HepG2 (cell line): Measurements from ENCODE around the gene DPCD. TPM values are rescaled to one million over a fixed set of nuclear protein-coding genes. Genes with fewer than 3 reads are reported as not detected.

ENCODE experiments used
- ATAC-seq: fragments of 200-7000 bp; cut with Tn5 transposase; 3 replicates; pipeline ENCODE4 v1.9.1; 2020; ENCODE audit warnings: mild to moderate bottlenecking, moderate library complexity
- BruUV-seq: library from RNA; stranded (reverse); fragments of 400-500 nt; replicated peaks from 2 replicates; lab custom pipeline; 2021; lab: Mats Ljungman, UMichigan
- CTCF ChIA-PET: fragments of 300-600 bp; formaldehyde crosslinking; extraction: SDS; loops from one replicate; lab custom pipeline; 2021; ENCODE audit warnings: low total read pairs, inconsistent platforms, low intra/inter-chr PET ratio; lab: Yijun Ruan, JAX
- POLR2A ChIA-PET: fragments of 350-600 bp; sonication (Branson Sonifier 250); formaldehyde crosslinking; loops from one replicate; lab custom pipeline; 2020; ENCODE audit warnings: antibody characterized with exemption, inconsistent platforms; lab: Yijun Ruan, JAX
- DNase-seq: peaks from one replicate; pipeline ENCODE4 v3.0.0-alpha.2; 2015; ENCODE audit warnings: low spot score
- FAIRE-seq: peaks from 3 replicates; lab custom pipeline; 2011; peaks lifted over from hg19 to GRCh38; lab: Jason Lieb, UNC
- H2AFZ ChIP-seq: one replicate; pipeline ENCODE4 v1.6.1; 2011; ENCODE audit warnings: low read length, inconsistent platforms
- H3K27ac ChIP-seq: fragments of 300-600 bp; 3 replicates; pipeline ENCODE4 v1.8.0; 2011; ENCODE audit warnings: mixed run types, mild to moderate bottlenecking, mixed read lengths, low read length, inconsistent platforms; ENCODE audit not compliant: insufficient read depth; ENCODE audit errors: extremely low read length
- H3K27me3 ChIP-seq, 2 experiments: fragments of 200-600 bp in 1 of 2; 2 replicates in 1 of 2; 3 replicates in 1 of 2; pipeline versions ENCODE4 v1.6.0 to v1.8.0; 2011; ENCODE audit warnings: low read length in 2 of 2, mild to moderate bottlenecking in 2 of 2, moderate library complexity in 2 of 2, inconsistent platforms in 1 of 2; ENCODE audit not compliant: insufficient read depth in 2 of 2, control insufficient read depth in 1 of 2
- H3K36me3 ChIP-seq, 2 experiments: fragments of 200-600 bp in 1 of 2; replicated peaks in 1 of 2; 2 replicates in 1 of 2; 3 replicates in 1 of 2; pipeline versions ENCODE4 v1.5.1 to v1.8.0; 2011; ENCODE audit warnings: low read length in 2 of 2, inconsistent platforms in 1 of 2; ENCODE audit not compliant: insufficient read depth in 2 of 2, control insufficient read depth in 1 of 2
- H3K4me1 ChIP-seq: 2 replicates; pipeline ENCODE4 v1.5.1; 2012; ENCODE audit warnings: low read length, inconsistent platforms; ENCODE audit not compliant: insufficient read depth
- H3K4me2 ChIP-seq: 2 replicates; pipeline ENCODE4 v1.6.0; 2011; ENCODE audit warnings: low read depth, low read length, inconsistent platforms
- H3K4me3 ChIP-seq, 3 experiments: fragments of 200-600 bp in 1 of 3; sonication (generic), shearing (Covaris generic) in 1 of 3; replicated peaks in 1 of 3; 2 replicates each; pipeline ENCODE4 v1.5.1; 2011 to 2016; ENCODE audit warnings: low read length in 3 of 3, inconsistent platforms in 2 of 3, low read depth in 2 of 3, mild to moderate bottlenecking in 2 of 3, control low read depth in 1 of 3, mixed read lengths in 1 of 3; ENCODE audit not compliant: insufficient read depth in 1 of 3
- H3K79me2 ChIP-seq: one replicate; pipeline ENCODE4 v1.6.1; 2011; ENCODE audit warnings: low read length, inconsistent platforms; ENCODE audit not compliant: insufficient read depth
- H3K9ac ChIP-seq: 2 replicates; pipeline ENCODE4 v1.6.0; 2011; ENCODE audit warnings: mild to moderate bottlenecking, low read depth, low read length, inconsistent platforms; ENCODE audit not compliant: insufficient read depth
- H3K9me3 ChIP-seq: 2 replicates; pipeline ENCODE4 v1.5.1; 2012; ENCODE audit warnings: mild to moderate bottlenecking, low read length
- H4K20me1 ChIP-seq: 2 replicates; pipeline ENCODE4 v1.6.0; 2011; ENCODE audit warnings: inconsistent platforms, mild to moderate bottlenecking, low read length, moderate library complexity; ENCODE audit not compliant: insufficient read depth
- GTF2F1 ChIP-seq: fragments of 150-350 bp; IDR thresholded peaks from 2 replicates; pipeline ENCODE4 v1.6.1; 2014; ENCODE audit warnings: low read length
- HDAC6 ChIP-seq: fragments of 200-600 bp; sonication (generic); IDR thresholded peaks from 2 replicates; pipeline ENCODE4 v1.7.0; 2017; ENCODE audit warnings: mild to moderate bottlenecking, antibody characterized with exemption, low read length, low read depth
- KDM5B ChIP-seq: sonication (generic); formaldehyde crosslinking; IDR thresholded peaks from 2 replicates; pipeline ENCODE4 v1.4.0; 2020; ENCODE audit warnings: missing genetic modification reagents, mild to moderate bottlenecking, borderline replicate concordance
- MXI1 ChIP-seq: IDR thresholded peaks from 3 replicates; pipeline ENCODE4 v1.6.1; 2012; ENCODE audit warnings: low read depth, low read length, inconsistent platforms, borderline replicate concordance
- SMYD3 ChIP-seq: sonication (generic); formaldehyde crosslinking; IDR thresholded peaks from 2 replicates; pipeline ENCODE4 v1.8.1; 2023; ENCODE audit warnings: mild to moderate bottlenecking, missing genetic modification reagents
- SNRNP70 ChIP-seq: fragments of 200-400 bp; formaldehyde crosslinking; IDR thresholded peaks from 2 replicates; pipeline ENCODE4 v1.6.1; 2017; ENCODE audit warnings: mild to moderate bottlenecking, low read depth, low read length, moderate library complexity
- SP140L ChIP-seq: sonication (generic); formaldehyde crosslinking; IDR thresholded peaks from 2 replicates; pipeline ENCODE4 v1.4.0; 2020; ENCODE audit warnings: missing genetic modification reagents, borderline replicate concordance
- ZNF343 ChIP-seq: sonication (generic); formaldehyde crosslinking; IDR thresholded peaks from 2 replicates; pipeline ENCODE4 v1.4.0; 2020; ENCODE audit warnings: mild to moderate bottlenecking, missing genetic modification reagents
- ZNF431 ChIP-seq: sonication (generic); formaldehyde crosslinking; IDR thresholded peaks from 2 replicates; pipeline ENCODE4 v1.9.0; 2022; ENCODE audit warnings: missing genetic modification reagents, low read depth, mild to moderate bottlenecking, borderline replicate concordance
- ZNF44 ChIP-seq: sonication (generic); formaldehyde crosslinking; IDR thresholded peaks from 2 replicates; pipeline ENCODE4 v1.5.1; 2020; ENCODE audit warnings: mild to moderate bottlenecking, missing genetic modification reagents
- ZNF530 ChIP-seq: sonication (generic); formaldehyde crosslinking; IDR thresholded peaks from 2 replicates; pipeline ENCODE4 v1.5.0; 2020; ENCODE audit warnings: low read depth, mild to moderate bottlenecking, missing genetic modification reagents
- ZNF598 ChIP-seq: sonication (generic); formaldehyde crosslinking; IDR thresholded peaks from 2 replicates; pipeline ENCODE4 v1.5.1; 2020; ENCODE audit warnings: mild to moderate bottlenecking, missing genetic modification reagents, borderline replicate concordance
- ZSCAN31 ChIP-seq: sonication (generic); formaldehyde crosslinking; IDR thresholded peaks from 2 replicates; pipeline ENCODE4 v1.5.0; 2020; ENCODE audit warnings: low read depth, mild to moderate bottlenecking, missing genetic modification reagents
- WGBS: methylation state at CpG from one replicate; pipeline ENCODE4 v1.1.6; 2017; ENCODE audit warnings: low lambda C conversion rate; 5-methylcytosine and 5-hydroxymethylcytosine counted together
- in situ Hi-C: cut with HindIII; loops from 2 replicates; pipeline ENCODE4 v1.10.0; 2017; ENCODE audit warnings: low pct_unique_long_range_greater_than_20kb; ENCODE audit not compliant: extremely low pct_ligation_motif_present
- intact Hi-C: fragments of 100-400 bp; cut with micrococcal nuclease; formaldehyde crosslinking; loops from one replicate; pipeline ENCODE4 v1.10.0; 2022; ENCODE audit not compliant: unreplicated experiment
- polyA plus RNA-seq, 8 experiments: library from polyadenylated mRNA; depleted of rRNA in 3 of 8; stranded (reverse) in 7 of 8; unstranded in 1 of 8; fragments of >200 nt; fragmentation: Illumina TruSeq in 4 of 8; extraction: Trizol in 4 of 8; gene quantifications; 2 replicates each; pipeline versions ENCODE4 v1.2.1 to v1.2.3, GENCODE V29; 2011 to 2016; ENCODE audit warnings: low read depth in 4 of 8, missing spikeins in 1 of 8, mixed read lengths in 1 of 8; ENCODE audit not compliant: insufficient read depth in 1 of 8
- total RNA-seq, 5 experiments: library from RNA; depleted of rRNA; stranded (reverse); fragments of >200 nt; fragmentation: Illumina TruSeq; extraction: Trizol; gene quantifications; 2 replicates each; pipeline ENCODE4 v1.2.3, GENCODE V29; 2016; ENCODE audit warnings: low read depth in 1 of 5
- TF ChIP-seq, protein P1 (sequence below): sonication (generic); formaldehyde crosslinking; IDR thresholded peaks from 2 replicates; pipeline ENCODE4 v1.5.1; 2020; ENCODE audit warnings: mild to moderate bottlenecking, missing genetic modification reagents, moderate library complexity
- TF ChIP-seq, protein P2 (sequence below): sonication (generic); formaldehyde crosslinking; IDR thresholded peaks from 2 replicates; pipeline ENCODE4 v1.4.0; 2020; ENCODE audit warnings: missing genetic modification reagents
- TF ChIP-seq, protein P3 (sequence below): sonication (generic); formaldehyde crosslinking; IDR thresholded peaks from 2 replicates; pipeline ENCODE4 v1.8.0; 2022; ENCODE audit warnings: mild to moderate bottlenecking, missing genetic modification reagents, moderate library complexity
- TF ChIP-seq, protein P4 (sequence below): sonication (generic); formaldehyde crosslinking; IDR thresholded peaks from 2 replicates; pipeline ENCODE4 v1.5.1; 2020; ENCODE audit warnings: missing genetic modification reagents, mild to moderate bottlenecking, borderline replicate concordance

DPCD gene
- total and polyA plus RNA-seq, 2 of the 13 experiments (the other 11 are each of a cell fraction or from before 2014, with no cell fraction given): 25.2 to 27.0 TPM

DNA sequence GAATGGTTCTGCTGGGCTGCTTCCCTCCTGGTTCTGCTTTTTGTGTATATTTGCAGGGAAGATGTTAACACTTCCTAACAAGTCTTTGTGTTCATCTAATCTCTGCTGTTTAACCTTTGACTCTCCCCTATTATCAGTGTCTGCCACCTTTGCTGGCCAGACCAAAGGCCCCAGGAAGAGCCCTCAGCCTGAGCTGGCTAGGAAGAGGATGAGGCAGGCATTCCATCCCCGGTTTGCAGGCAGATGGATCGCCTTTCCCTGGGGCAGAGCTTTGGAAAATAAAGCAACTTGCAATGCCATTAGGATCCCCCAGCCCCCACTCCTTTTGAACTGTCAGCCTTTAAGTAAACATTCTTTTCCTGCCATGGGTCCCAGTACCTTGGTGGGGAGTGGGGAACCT, 19.0 kb downstream of the DPCD start (continued):
- TF ChIP-seq, protein P1, sequence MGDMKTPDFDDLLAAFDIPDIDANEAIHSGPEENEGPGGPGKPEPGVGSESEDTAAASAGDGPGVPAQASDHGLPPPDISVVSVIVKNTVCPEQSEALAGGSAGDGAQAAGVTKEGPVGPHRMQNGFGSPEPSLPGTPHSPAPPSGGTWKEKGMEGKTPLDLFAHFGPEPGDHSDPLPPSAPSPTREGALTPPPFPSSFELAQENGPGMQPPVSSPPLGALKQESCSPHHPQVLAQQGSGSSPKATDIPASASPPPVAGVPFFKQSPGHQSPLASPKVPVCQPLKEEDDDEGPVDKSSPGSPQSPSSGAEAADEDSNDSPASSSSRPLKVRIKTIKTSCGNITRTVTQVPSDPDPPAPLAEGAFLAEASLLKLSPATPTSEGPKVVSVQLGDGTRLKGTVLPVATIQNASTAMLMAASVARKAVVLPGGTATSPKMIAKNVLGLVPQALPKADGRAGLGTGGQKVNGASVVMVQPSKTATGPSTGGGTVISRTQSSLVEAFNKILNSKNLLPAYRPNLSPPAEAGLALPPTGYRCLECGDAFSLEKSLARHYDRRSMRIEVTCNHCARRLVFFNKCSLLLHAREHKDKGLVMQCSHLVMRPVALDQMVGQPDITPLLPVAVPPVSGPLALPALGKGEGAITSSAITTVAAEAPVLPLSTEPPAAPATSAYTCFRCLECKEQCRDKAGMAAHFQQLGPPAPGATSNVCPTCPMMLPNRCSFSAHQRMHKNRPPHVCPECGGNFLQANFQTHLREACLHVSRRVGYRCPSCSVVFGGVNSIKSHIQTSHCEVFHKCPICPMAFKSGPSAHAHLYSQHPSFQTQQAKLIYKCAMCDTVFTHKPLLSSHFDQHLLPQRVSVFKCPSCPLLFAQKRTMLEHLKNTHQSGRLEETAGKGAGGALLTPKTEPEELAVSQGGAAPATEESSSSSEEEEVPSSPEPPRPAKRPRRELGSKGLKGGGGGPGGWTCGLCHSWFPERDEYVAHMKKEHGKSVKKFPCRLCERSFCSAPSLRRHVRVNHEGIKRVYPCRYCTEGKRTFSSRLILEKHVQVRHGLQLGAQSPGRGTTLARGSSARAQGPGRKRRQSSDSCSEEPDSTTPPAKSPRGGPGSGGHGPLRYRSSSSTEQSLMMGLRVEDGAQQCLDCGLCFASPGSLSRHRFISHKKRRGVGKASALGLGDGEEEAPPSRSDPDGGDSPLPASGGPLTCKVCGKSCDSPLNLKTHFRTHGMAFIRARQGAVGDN (CRISPR knock-in tag): no peak
- TF ChIP-seq ZNF598 (no peak), ZNF431 (no peak), SMYD3 (no peak), ZNF44 (no peak), SNRNP70 (no peak), SP140L (CRISPR knock-in tag) (no peak), KDM5B (CRISPR knock-in tag) (no peak), ZNF530 (CRISPR knock-in tag) (no peak)

DNA sequence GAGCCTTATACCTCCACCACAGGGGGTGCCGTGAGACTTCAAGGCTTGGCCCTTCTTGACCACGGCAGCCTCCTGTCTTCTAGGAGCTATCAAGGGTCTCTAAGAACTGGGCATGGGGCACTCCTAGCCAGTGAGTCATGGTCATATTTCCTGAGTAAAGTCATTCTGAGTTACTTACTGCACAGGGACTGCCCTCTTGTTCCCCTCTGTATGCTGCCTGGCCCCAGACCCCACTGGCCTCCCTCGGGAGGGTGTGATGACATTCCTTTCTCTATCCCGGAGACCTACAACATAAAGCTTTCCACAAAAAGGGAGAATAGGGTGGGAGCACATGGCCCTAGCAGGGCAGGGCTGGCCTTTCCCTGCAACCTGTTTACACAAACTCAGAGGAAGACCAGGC, 21.4 kb downstream of the DPCD start:
- FAIRE-seq: no peak
- no peak overlapping the region for H3K9ac ChIP-seq
- ChIA-PET CTCF (no interaction called here), POLR2A (no interaction called here)
- H3K79me2 ChIP-seq: no peaks in the 10 kb centered on the region
- in situ Hi-C loops: no loop called here
- no peak overlapping the region for H3K4me3 ChIP-seq
- no peaks in the 10 kb centered on the region for H3K9me3 ChIP-seq
- H3K4me2 ChIP-seq: no peak overlapping the region
- H3K27me3 ChIP-seq: no peaks in the 10 kb centered on the region
- no peak for DNase-seq
- H2AFZ ChIP-seq: no peak overlapping the region
- H3K27ac ChIP-seq: no peak overlapping the region
- no TSS peak for BruUV-seq
- peaks cover 9% of the 10 kb centered on the region; the same call in 1 of the 2 replicates for H3K4me1 ChIP-seq
- no peaks in the 10 kb centered on the region for H4K20me1 ChIP-seq
- intact Hi-C loops: no loop called here
- peaks cover 15 to 40% of the 10 kb centered on the region in 2 experiments for H3K36me3 ChIP-seq
- no peak for ATAC-seq
- 100% methylated on average over 2 of the region's 4 CpGs for WGBS
- TF ChIP-seq MXI1 (no peak), ZSCAN31 (CRISPR knock-in tag) (no peak), HDAC6 (no peak), ZNF343 (CRISPR knock-in tag) (no peak), GTF2F1 (no peak)
- TF ChIP-seq, protein P2, sequence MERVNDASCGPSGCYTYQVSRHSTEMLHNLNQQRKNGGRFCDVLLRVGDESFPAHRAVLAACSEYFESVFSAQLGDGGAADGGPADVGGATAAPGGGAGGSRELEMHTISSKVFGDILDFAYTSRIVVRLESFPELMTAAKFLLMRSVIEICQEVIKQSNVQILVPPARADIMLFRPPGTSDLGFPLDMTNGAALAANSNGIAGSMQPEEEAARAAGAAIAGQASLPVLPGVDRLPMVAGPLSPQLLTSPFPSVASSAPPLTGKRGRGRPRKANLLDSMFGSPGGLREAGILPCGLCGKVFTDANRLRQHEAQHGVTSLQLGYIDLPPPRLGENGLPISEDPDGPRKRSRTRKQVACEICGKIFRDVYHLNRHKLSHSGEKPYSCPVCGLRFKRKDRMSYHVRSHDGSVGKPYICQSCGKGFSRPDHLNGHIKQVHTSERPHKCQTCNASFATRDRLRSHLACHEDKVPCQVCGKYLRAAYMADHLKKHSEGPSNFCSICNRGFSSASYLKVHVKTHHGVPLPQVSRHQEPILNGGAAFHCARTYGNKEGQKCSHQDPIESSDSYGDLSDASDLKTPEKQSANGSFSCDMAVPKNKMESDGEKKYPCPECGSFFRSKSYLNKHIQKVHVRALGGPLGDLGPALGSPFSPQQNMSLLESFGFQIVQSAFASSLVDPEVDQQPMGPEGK (CRISPR knock-in tag): no peak
- TF ChIP-seq, protein P3, sequence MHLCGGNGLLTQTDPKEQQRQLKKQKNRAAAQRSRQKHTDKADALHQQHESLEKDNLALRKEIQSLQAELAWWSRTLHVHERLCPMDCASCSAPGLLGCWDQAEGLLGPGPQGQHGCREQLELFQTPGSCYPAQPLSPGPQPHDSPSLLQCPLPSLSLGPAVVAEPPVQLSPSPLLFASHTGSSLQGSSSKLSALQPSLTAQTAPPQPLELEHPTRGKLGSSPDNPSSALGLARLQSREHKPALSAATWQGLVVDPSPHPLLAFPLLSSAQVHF (CRISPR knock-in tag): no peak
- TF ChIP-seq, protein P4, sequence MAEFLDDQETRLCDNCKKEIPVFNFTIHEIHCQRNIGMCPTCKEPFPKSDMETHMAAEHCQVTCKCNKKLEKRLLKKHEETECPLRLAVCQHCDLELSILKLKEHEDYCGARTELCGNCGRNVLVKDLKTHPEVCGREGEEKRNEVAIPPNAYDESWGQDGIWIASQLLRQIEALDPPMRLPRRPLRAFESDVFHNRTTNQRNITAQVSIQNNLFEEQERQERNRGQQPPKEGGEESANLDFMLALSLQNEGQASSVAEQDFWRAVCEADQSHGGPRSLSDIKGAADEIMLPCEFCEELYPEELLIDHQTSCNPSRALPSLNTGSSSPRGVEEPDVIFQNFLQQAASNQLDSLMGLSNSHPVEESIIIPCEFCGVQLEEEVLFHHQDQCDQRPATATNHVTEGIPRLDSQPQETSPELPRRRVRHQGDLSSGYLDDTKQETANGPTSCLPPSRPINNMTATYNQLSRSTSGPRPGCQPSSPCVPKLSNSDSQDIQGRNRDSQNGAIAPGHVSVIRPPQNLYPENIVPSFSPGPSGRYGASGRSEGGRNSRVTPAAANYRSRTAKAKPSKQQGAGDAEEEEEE (CRISPR knock-in tag): no peak
